ENCODE measurements around the gene MED12L. TPM values are rescaled to one million over a fixed set of nuclear protein-coding genes. Genes with fewer than 3 reads are reported as not detected.

The MED12L gene
- total RNA-seq, 2 donors from 2014 or later = 15.5 to 28.9 TPM

GRCh38 chr3:151192545-151192944 is 107.1 kb downstream of the MED12L start:
- H3K4me1 ChIP-seq (ENCODE audit: control insufficient read depth, insufficient read depth, low read length) = no peaks in the 10 kb centered on the region
- no peak overlapping the region for H3K27ac ChIP-seq (ENCODE audit: low read depth, low read length)
- peaks cover 9% of the 10 kb centered on the region for H3K36me3 ChIP-seq (ENCODE audit: control insufficient read depth, insufficient read depth, low read length)
- no peak overlapping the region for H3K4me3 ChIP-seq (ENCODE audit: low read length)
- H3K27me3 Mint-ChIP-seq (ENCODE audit: insufficient read depth) = no peaks in the 10 kb centered on the region
- no peaks in the 10 kb centered on the region for H3K9me3 Mint-ChIP-seq
- no peaks in the 10 kb centered on the region for H3K4me1 Mint-ChIP-seq
- no peak overlapping the region for H3K4me3 Mint-ChIP-seq
- H3K36me3 Mint-ChIP-seq (ENCODE audit: low read depth) = peaks cover 12% of the 10 kb centered on the region
- H3K9me3 ChIP-seq (ENCODE audit: control insufficient read depth, low read length) = no peaks in the 10 kb centered on the region
- H3K9ac ChIP-seq (ENCODE audit: extremely low read depth, low read length, poor library complexity, severe bottlenecking) = no peak overlapping the region
- 89 to 96% methylated on average over 4 to 6 of the region's 6 CpGs for WGBS, 2 experiments (ENCODE audit: insufficient coverage in 1 of 2, insufficient read length in 1 of 2)
- DNase-seq = no peak
- no peak for TF ChIP-seq CTCF (conservative IDR thresholded peaks at IDR 0.05)
- no peak overlapping the region for H3K27ac Mint-ChIP-seq
- H3K27me3 ChIP-seq (ENCODE audit: control insufficient read depth, insufficient read depth, low read length, poor library complexity, severe bottlenecking) = no peaks in the 10 kb centered on the region

- Histone ChIP-seq H3K9me3 (ENCODE audit: control insufficient read depth, low read length) (no peaks in the 10 kb centered on the region), H3K9ac (ENCODE audit: extremely low read depth, low read length, poor library complexity, severe bottlenecking) (no peak overlapping the region), H3K27me3 (ENCODE audit: control insufficient read depth, insufficient read depth, low read length, poor library complexity, severe bottlenecking) (no peaks in the 10 kb centered on the region), H3K4me1 (ENCODE audit: control insufficient read depth, insufficient read depth, low read length) (no peaks in the 10 kb centered on the region), H3K27ac (ENCODE audit: low read depth, low read length) (no peak overlapping the region), H3K4me3 (ENCODE audit: low read length) (no peak overlapping the region), H3K36me3 (ENCODE audit: control insufficient read depth, insufficient read depth, low read length) (peaks cover 5% of the 10 kb centered on the region)
- peaks cover 7% of the 10 kb centered on the region for H3K36me3 Mint-ChIP-seq (ENCODE audit: low read depth)
- no peaks in the 10 kb centered on the region for H3K4me1 Mint-ChIP-seq
- no peaks in the 10 kb centered on the region for H3K9me3 Mint-ChIP-seq
- no peak overlapping the region for H3K4me3 Mint-ChIP-seq
- no peak for TF ChIP-seq CTCF (conservative IDR thresholded peaks at IDR 0.05)
- no peak overlapping the region for H3K27ac Mint-ChIP-seq
- H3K27me3 Mint-ChIP-seq (ENCODE audit: insufficient read depth) = no peaks in the 10 kb centered on the region
- WGBS, 2 experiments (ENCODE audit: insufficient coverage in 1 of 2, insufficient read length in 1 of 2) = 88% methylated on average over 1 of the region's 1 CpG; no CpG with 5 or more reads in 1 of the 2 experiments
- DNase-seq = no peak
These were observed 110.4 kb downstream of the MED12L start for GRCh38 chr3:151195826-151196225.

- no peak overlapping the region for H3K4me3 ChIP-seq (ENCODE audit: low read length)
- no peaks in the 10 kb centered on the region for H3K4me1 Mint-ChIP-seq
- no peak for DNase-seq
- no peaks in the 10 kb centered on the region for H3K4me1 ChIP-seq (ENCODE audit: control insufficient read depth, insufficient read depth, low read length)
- peaks cover 4% of the 10 kb centered on the region for H3K36me3 ChIP-seq (ENCODE audit: control insufficient read depth, insufficient read depth, low read length)
- no peak overlapping the region for H3K27ac Mint-ChIP-seq
- H3K27ac ChIP-seq (ENCODE audit: low read depth, low read length) = no peak overlapping the region
- H3K27me3 ChIP-seq (ENCODE audit: control insufficient read depth, insufficient read depth, low read length, poor library complexity, severe bottlenecking) = no peaks in the 10 kb centered on the region
- no peaks in the 10 kb centered on the region for H3K27me3 Mint-ChIP-seq (ENCODE audit: insufficient read depth)
- no peaks in the 10 kb centered on the region for H3K9me3 Mint-ChIP-seq
- H3K36me3 Mint-ChIP-seq (ENCODE audit: low read depth) = peaks cover 4% of the 10 kb centered on the region
- H3K9ac ChIP-seq (ENCODE audit: extremely low read depth, low read length, poor library complexity, severe bottlenecking) = no peak overlapping the region
- no peak overlapping the region for H3K4me3 Mint-ChIP-seq
- H3K9me3 ChIP-seq (ENCODE audit: control insufficient read depth, low read length) = no peaks in the 10 kb centered on the region
- TF ChIP-seq CTCF (conservative IDR thresholded peaks at IDR 0.05) = no peak
These were observed 111.0 kb downstream of the MED12L start for GRCh38 chr3:151196434-151196833.
